Measurements from ENCODE around the gene NFASC.

The NFASC gene

DNA sequence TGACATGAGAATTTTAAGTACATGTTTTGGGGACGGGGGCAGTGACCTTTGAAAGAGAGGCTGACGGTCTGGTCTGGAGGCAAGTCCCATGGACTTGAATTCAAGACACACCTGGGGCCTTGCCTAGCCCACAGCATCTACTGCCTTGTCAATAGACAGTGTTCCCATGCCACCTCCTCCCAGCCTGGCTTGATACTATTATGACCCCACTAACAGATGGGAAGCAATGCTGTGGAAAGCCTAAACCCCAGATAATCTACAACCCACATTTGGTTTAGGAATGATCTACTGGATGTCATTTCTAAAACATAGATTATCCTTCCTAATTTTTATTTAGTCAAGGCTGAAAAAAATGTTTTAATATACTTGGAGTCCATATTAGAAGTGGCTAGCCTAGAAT, 17.8 kb upstream of the NFASC start:
- H3K36me3 ChIP-seq (ENCODE audit: control insufficient read depth in 2 of 2, insufficient read depth in 1 of 2, low read length in 2 of 2), result no peaks in the 10 kb centered on the region
- H3K4me1 ChIP-seq (ENCODE audit: control insufficient read depth, insufficient read depth, low read length), result no peaks in the 10 kb centered on the region
- POLR2A ChIA-PET, result no interaction called here
- H3K4me3 ChIP-seq (ENCODE audit: low read depth, low read length), result no peak overlapping the region
- CTCF ChIA-PET, result interaction anchor here (2.5 kb wide), 1 partner anchor 45 kb away, joined by 9 read pairs; no protein-coding TSS in a partner anchor
- H3K9me3 ChIP-seq (ENCODE audit: control insufficient read depth, insufficient read depth, low read depth, low read length), result no peaks in the 10 kb centered on the region
- no peak overlapping the region for H3K27ac ChIP-seq (ENCODE audit: extremely low read depth, low read depth, low read length)
- TF ChIP-seq ZNF501 (tag by site-specific recombination; IDR thresholded peaks at IDR 0.05), result no peak
- TF ChIP-seq ZNF623 (tag by site-specific recombination; IDR thresholded peaks at IDR 0.05), result no peak
- TF ChIP-seq ZNF530 (tag by site-specific recombination; IDR thresholded peaks at IDR 0.05; ENCODE audit: low read depth), result no peak
- TF ChIP-seq, protein P1, sequence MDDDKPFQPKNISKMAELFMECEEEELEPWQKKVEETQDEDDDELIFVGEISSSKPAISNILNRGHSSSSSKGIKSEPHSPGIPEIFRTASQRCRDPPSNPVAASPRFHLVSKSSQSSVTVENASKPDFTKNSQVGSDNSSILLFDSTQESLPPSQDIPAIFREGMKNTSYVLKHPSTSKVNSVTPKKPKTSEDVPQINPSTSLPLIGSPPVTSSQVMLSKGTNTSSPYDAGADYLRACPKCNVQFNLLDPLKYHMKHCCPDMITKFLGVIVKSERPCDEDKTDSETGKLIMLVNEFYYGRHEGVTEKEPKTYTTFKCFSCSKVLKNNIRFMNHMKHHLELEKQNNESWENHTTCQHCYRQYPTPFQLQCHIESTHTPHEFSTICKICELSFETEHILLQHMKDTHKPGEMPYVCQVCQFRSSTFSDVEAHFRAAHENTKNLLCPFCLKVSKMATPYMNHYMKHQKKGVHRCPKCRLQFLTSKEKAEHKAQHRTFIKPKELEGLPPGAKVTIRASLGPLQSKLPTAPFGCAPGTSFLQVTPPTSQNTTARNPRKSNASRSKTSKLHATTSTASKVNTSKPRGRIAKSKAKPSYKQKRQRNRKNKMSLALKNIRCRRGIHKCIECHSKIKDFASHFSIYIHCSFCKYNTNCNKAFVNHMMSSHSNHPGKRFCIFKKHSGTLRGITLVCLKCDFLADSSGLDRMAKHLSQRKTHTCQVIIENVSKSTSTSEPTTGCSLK (tag by site-specific recombination; IDR thresholded peaks at IDR 0.05), result no peak
- TF ChIP-seq ZNF830 (tag by site-specific recombination; IDR thresholded peaks at IDR 0.05; ENCODE audit: low read depth), result no peak
- no peak for TF ChIP-seq HOXD13 (CRISPR knock-in tag; IDR thresholded peaks at IDR 0.05; ENCODE audit: borderline replicate concordance)
- no peak for TF ChIP-seq ZNF701 (tag by site-specific recombination; IDR thresholded peaks at IDR 0.05)
- no peak for TF ChIP-seq ZNF132 (tag by site-specific recombination; IDR thresholded peaks at IDR 0.05; ENCODE audit: borderline replicate concordance)
- no peak for TF ChIP-seq MYNN (tag by site-specific recombination; IDR thresholded peaks at IDR 0.05; ENCODE audit: borderline replicate concordance)
- no peak for TF ChIP-seq ZNF302 (tag by site-specific recombination; IDR thresholded peaks at IDR 0.05; ENCODE audit: low read depth)
- TF ChIP-seq ZNF202 (tag by site-specific recombination; IDR thresholded peaks at IDR 0.05; ENCODE audit: borderline replicate concordance), result no peak
- no peak for TF ChIP-seq ZNF785 (tag by site-specific recombination; IDR thresholded peaks at IDR 0.05)
- no peak for TF ChIP-seq SCRT1 (tag by site-specific recombination; IDR thresholded peaks at IDR 0.05; ENCODE audit: borderline replicate concordance)
- TF ChIP-seq ZNF621 (tag by site-specific recombination; IDR thresholded peaks at IDR 0.05), result no peak
- no peak for TF ChIP-seq ZNF777 (tag by site-specific recombination; IDR thresholded peaks at IDR 0.05; ENCODE audit: borderline replicate concordance)
- TF ChIP-seq ZNF585B (tag by site-specific recombination; IDR thresholded peaks at IDR 0.05), result no peak
- no peak for TF ChIP-seq ZNF560 (tag by site-specific recombination; IDR thresholded peaks at IDR 0.05; ENCODE audit: borderline replicate concordance)
- no peak for TF ChIP-seq ZEB2 (tag by site-specific recombination; IDR thresholded peaks at IDR 0.05)

DNA sequence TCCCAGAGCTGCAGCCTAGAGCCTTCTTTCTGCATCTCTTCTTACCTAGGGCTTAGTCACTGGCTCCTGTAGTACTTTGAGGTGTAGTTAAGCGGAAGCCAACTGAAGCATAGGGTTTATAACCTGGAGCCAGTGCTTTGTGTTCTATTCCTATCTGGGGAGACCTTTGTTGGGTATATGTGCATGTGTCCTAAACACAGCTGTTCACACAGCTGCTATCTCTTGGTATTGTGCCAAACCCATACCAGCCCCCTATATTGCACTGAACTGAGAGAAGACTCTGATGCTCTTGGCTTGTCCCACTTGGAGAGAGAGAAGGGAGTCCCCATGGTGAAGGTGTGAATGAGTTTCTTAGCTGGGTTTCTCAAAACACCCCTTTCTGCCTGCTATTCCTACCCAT, 17.2 kb upstream of the NFASC start:
- H3K27ac ChIP-seq (ENCODE audit: extremely low read depth, low read depth, low read length), result no peak overlapping the region

More for the DNA sequence above, 17.2 kb upstream of the NFASC start:
- Histone ChIP-seq H3K4me3 (ENCODE audit: low read depth, low read length) (no peak overlapping the region), H3K36me3 (ENCODE audit: control insufficient read depth in 2 of 2, insufficient read depth in 1 of 2, low read length in 2 of 2) (no peaks in the 10 kb centered on the region), H3K4me1 (ENCODE audit: control insufficient read depth, insufficient read depth, low read length) (no peaks in the 10 kb centered on the region), H3K9me3 (ENCODE audit: control insufficient read depth, insufficient read depth, low read depth, low read length) (no peaks in the 10 kb centered on the region)
- no peak for TF ChIP-seq ZNF677 (tag by site-specific recombination; IDR thresholded peaks at IDR 0.05)
- TF ChIP-seq CTCF (tag by site-specific recombination; IDR thresholded peaks at IDR 0.05), result no peak
- no peak for TF ChIP-seq OSR2 (tag by site-specific recombination; IDR thresholded peaks at IDR 0.05)
- TF ChIP-seq ZNF707 (tag by site-specific recombination; IDR thresholded peaks at IDR 0.05), result no peak
- TF ChIP-seq, protein P2, sequence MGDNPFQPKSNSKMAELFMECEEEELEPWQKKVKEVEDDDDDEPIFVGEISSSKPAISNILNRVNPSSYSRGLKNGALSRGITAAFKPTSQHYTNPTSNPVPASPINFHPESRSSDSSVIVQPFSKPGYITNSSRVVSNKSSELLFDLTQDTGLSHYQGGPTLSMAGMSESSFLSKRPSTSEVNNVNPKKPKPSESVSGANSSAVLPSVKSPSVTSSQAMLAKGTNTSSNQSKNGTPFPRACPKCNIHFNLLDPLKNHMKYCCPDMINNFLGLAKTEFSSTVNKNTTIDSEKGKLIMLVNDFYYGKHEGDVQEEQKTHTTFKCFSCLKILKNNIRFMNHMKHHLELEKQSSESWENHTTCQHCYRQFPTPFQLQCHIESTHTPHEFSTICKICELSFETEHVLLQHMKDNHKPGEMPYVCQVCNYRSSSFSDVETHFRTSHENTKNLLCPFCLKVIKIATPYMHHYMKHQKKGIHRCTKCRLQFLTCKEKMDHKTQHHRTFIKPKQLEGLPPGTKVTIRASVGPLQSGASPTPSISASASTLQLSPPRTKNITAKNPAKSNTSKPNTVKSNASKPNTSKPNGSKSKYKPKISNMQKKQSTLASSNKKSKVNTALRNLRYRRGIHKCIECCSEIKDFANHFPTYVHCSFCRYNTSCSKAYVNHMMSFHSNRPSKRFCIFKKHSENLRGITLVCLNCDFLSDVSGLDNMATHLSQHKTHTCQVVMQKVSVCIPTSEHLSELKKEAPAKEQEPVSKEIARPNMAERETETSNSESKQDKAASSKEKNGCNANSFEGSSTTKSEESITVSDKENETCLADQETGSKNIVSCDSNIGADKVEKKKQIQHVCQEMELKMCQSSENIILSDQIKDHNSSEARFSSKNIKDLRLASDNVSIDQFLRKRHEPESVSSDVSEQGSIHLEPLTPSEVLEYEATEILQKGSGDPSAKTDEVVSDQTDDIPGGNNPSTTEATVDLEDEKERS (tag by site-specific recombination; IDR thresholded peaks at IDR 0.05), result no peak
- no peak for TF ChIP-seq ZNF221 (tag by site-specific recombination; IDR thresholded peaks at IDR 0.05; ENCODE audit: borderline replicate concordance)
- no peak for TF ChIP-seq ZNF777 (tag by site-specific recombination; IDR thresholded peaks at IDR 0.05; ENCODE audit: borderline replicate concordance)
- no peak for TF ChIP-seq IKZF3 (tag by site-specific recombination; IDR thresholded peaks at IDR 0.05)
- TF ChIP-seq ZNF621 (tag by site-specific recombination; IDR thresholded peaks at IDR 0.05), result no peak
- TF ChIP-seq KLF1 (tag by site-specific recombination; IDR thresholded peaks at IDR 0.05), result no peak
- no peak for TF ChIP-seq ZSCAN23 (tag by site-specific recombination; IDR thresholded peaks at IDR 0.05)
- TF ChIP-seq ZNF596 (tag by site-specific recombination; IDR thresholded peaks at IDR 0.05), result no peak
- POLR2A ChIA-PET, result no interaction called here
- CTCF ChIA-PET, result interaction anchor here (0.6 to 2.5 kb wide), 2 partner anchors 46 to 232 kb away, joined by 3 to 9 read pairs; no protein-coding TSS in a partner anchor
